Endodermal cell (in vitro differentiated cells): Measurements from ENCODE around the gene CUX1. TPM values are rescaled to one million over a fixed set of nuclear protein-coding genes. Genes with fewer than 3 reads are reported as not detected.

Experiments
- DNase-seq: peaks from one replicate; pipeline ENCODE4 v3.0.0-alpha.2; 2017
- H3K27ac ChIP-seq: 2 replicates; pipeline ENCODE4 v1.5.1; 2013; ENCODE audit warnings: mild to moderate bottlenecking, low read depth, low read length, moderate library complexity
- H3K27me3 ChIP-seq: 2 replicates; pipeline ENCODE4 v1.6.1; 2013; ENCODE audit warnings: mild to moderate bottlenecking, low read length, moderate library complexity; ENCODE audit not compliant: insufficient read depth, control insufficient read depth, poor library complexity, severe bottlenecking
- H3K36me3 ChIP-seq: 2 replicates; pipeline ENCODE4 v1.7.0; 2013; ENCODE audit warnings: mild to moderate bottlenecking, low read length, moderate library complexity; ENCODE audit not compliant: control insufficient read depth, insufficient read depth
- H3K4me1 ChIP-seq: one replicate; pipeline ENCODE4 v1.7.0; 2013; ENCODE audit warnings: low read length; ENCODE audit not compliant: control insufficient read depth, insufficient read depth
- H3K4me3 ChIP-seq: 2 replicates; pipeline ENCODE4 v1.5.1; 2013; ENCODE audit warnings: mild to moderate bottlenecking, low read length, moderate library complexity
- H3K9ac ChIP-seq: 2 replicates; pipeline ENCODE4 v1.6.1; 2013; ENCODE audit warnings: mild to moderate bottlenecking, low read length, moderate library complexity; ENCODE audit not compliant: poor library complexity, severe bottlenecking; ENCODE audit errors: extremely low read depth
- H3K9me3 ChIP-seq: 2 replicates; pipeline ENCODE4 v1.6.1; 2013; ENCODE audit warnings: mild to moderate bottlenecking, low read length, moderate library complexity; ENCODE audit not compliant: control insufficient read depth
- H3K27ac Mint-ChIP-seq: 2 replicates; pipeline ENCODE4 v1.8.0; 2020; ENCODE audit warnings: mixed read lengths
- H3K27me3 Mint-ChIP-seq: 2 replicates; pipeline ENCODE4 v1.8.0; 2021; ENCODE audit warnings: mild to moderate bottlenecking, mixed read lengths; ENCODE audit not compliant: insufficient read depth
- H3K36me3 Mint-ChIP-seq: 2 replicates; pipeline ENCODE4 v1.8.0; 2020; ENCODE audit warnings: low read depth, mixed read lengths
- H3K4me1 Mint-ChIP-seq: 2 replicates; pipeline ENCODE4 v1.8.0; 2020; ENCODE audit warnings: mixed read lengths
- H3K4me3 Mint-ChIP-seq: 2 replicates; pipeline ENCODE4 v1.8.0; 2020; ENCODE audit warnings: mild to moderate bottlenecking, moderate library complexity, mixed read lengths
- H3K9me3 Mint-ChIP-seq: 2 replicates; pipeline ENCODE4 v1.8.0; 2020; ENCODE audit warnings: mild to moderate bottlenecking, mixed read lengths
- WGBS, 2 experiments: methylation state at CpG; one replicate each; pipeline versions ENCODE4 v1.1.5 to v1.1.7; 2013; ENCODE audit warnings: missing lambda C conversion rate in 2 of 2, mixed read lengths in 1 of 2; ENCODE audit not compliant: insufficient coverage in 1 of 2, insufficient read length in 1 of 2; 5-methylcytosine and 5-hydroxymethylcytosine counted together
- total RNA-seq, 2 donors: library from RNA; stranded (reverse); fragmentation: NEBNext Ultra II Directional in 1 of 2; extraction: Animal tissue kit (Norgen Biotek cat#: 25700) in 1 of 2; gene quantifications; 2 replicates in 1 of 2; 3 replicates in 1 of 2; pipeline ENCODE4 v1.2.1, GENCODE V29; 2021
- TF ChIP-seq, protein P1 (sequence below): fragments of 200-600 bp; sonication (generic); conservative IDR thresholded peaks from 2 replicates; pipeline ENCODE4 v1.5.0; 2021; ENCODE audit warnings: antibody characterized with exemption, mild to moderate bottlenecking

Gene CUX1
- total RNA-seq, 2 donors from 2014 or later, result 85.1 to 108 TPM

DNA sequence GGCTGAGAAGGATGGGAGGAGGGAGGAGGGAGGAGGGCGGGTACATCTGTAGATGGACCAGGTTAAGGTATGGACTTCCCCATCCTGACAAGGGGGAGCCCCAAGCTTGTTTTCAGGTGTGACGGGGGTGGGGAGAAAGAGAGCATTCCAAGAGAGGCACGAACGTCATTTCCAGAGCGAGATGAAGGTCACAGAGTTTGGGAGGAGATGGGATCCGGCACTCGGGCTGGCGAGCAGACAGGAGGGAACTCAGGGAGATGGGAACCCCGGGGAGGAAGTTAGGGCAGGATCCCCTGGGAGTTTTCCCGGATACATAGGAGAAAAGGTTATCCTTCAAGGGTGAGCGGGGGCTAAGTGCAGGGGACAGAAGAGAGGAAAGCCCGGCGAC is 118.8 kb downstream of the CUX1 start:
- H3K9me3 Mint-ChIP-seq, result peaks cover 5% of the 10 kb centered on the region
- H3K27ac Mint-ChIP-seq, result peak overlapping the region; percentile 96
- peaks cover 11% of the 10 kb centered on the region for H3K36me3 Mint-ChIP-seq
- peak; percentile 89 for DNase-seq
- H3K36me3 ChIP-seq, result peaks cover 13% of the 10 kb centered on the region
- peak overlapping the region; percentile 54 for H3K9ac ChIP-seq
- H3K27me3 ChIP-seq, result no peaks in the 10 kb centered on the region
- 21 to 22% methylated on average over 3 to 13 of the region's 13 CpGs for WGBS, 2 experiments
- H3K4me3 Mint-ChIP-seq, result peak overlapping the region; percentile 45
- H3K9me3 ChIP-seq, result no peaks in the 10 kb centered on the region
- H3K4me3 ChIP-seq, result no peak overlapping the region
- no peaks in the 10 kb centered on the region for H3K27me3 Mint-ChIP-seq
- TF ChIP-seq, protein P1, sequence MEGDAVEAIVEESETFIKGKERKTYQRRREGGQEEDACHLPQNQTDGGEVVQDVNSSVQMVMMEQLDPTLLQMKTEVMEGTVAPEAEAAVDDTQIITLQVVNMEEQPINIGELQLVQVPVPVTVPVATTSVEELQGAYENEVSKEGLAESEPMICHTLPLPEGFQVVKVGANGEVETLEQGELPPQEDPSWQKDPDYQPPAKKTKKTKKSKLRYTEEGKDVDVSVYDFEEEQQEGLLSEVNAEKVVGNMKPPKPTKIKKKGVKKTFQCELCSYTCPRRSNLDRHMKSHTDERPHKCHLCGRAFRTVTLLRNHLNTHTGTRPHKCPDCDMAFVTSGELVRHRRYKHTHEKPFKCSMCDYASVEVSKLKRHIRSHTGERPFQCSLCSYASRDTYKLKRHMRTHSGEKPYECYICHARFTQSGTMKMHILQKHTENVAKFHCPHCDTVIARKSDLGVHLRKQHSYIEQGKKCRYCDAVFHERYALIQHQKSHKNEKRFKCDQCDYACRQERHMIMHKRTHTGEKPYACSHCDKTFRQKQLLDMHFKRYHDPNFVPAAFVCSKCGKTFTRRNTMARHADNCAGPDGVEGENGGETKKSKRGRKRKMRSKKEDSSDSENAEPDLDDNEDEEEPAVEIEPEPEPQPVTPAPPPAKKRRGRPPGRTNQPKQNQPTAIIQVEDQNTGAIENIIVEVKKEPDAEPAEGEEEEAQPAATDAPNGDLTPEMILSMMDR, result no peak
- H3K4me1 ChIP-seq, result peaks cover 39% of the 10 kb centered on the region
- peak overlapping the region; percentile 72 for H3K27ac ChIP-seq
- peaks cover 73% of the 10 kb centered on the region for H3K4me1 Mint-ChIP-seq

DNA sequence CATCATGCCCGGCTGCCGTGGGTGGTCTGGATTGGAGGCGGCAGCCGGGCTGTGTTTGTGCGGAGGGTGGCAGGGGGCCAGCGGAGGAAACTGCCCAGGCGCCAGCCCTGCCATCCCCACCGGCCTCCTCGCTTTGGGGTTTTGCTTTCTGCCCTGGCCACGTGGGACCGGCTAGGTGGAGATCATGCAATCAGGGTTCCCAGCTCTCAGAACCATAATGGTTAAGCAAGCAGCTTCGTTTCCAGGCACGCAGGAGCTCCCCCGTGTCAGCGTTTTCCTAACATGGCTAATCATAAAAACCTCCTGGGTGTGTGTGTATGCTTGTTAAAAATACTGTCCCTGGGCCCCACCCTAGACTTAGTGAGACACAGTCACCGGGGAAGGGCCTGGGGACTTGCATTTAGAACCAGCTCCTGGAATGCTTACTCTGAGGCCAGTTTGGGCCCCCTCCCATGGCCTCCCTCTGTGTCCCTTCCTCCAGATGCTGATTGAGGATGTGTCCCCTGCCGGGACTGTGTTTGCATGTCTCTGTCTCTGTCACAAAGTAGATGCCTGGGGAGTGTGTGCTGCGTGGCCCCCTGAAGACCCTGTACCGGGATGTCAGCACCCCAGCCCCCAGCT is 119.3 kb downstream of the CUX1 start:
- Histone ChIP-seq H3K4me3 (peak overlapping the region; percentile 34), H3K9ac (peak overlapping the region; percentile 54)
- WGBS, 2 experiments, result 6 to 12% methylated on average over 11 to 19 of the region's 19 CpGs

DNA sequence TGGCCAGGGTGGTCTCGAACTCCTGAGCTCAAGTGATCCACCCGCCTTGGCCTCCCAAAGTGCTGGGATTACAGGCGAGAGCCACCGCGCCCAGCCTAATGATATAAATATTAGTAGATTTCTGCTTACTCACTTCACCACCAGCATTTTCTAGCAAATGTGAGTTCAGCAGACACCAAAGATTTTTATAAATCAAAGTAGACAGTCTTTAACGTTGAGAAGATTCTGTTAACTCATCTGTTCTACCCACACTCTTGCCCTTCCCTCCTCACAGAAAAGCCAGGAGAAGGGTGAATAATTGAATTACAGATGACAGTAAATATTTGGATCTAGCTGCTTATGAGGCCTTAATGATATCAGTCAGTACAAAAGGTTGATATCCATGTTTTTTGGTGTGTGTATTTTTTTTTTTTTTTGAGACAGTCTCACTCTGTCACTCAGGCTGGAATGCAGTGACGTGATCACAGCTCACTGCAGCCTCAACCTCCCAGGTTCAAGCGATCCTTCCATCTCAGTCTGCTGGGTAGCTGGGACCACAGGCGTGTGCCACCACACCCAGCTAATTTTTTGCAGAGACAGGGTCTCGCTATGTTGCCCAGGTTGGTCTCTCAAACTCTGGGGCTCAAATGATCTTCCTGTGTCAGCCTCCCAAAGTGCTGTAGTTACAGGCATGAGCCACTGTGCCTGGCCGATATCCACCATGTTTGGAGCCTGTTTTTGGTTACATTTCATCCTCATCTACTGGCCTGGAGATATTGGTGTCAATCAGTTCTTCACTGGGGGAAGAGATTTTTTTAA is 120.5 kb downstream of the CUX1 start:
- 85 to 93% methylated on average over 5 to 11 of the region's 11 CpGs for WGBS, 2 experiments
- peaks cover 11% of the 10 kb centered on the region for H3K36me3 Mint-ChIP-seq
- H3K9me3 Mint-ChIP-seq, result peaks cover 5% of the 10 kb centered on the region
- no peaks in the 10 kb centered on the region for H3K27me3 ChIP-seq
- H3K36me3 ChIP-seq, result peaks cover 13% of the 10 kb centered on the region
- no peak overlapping the region for H3K4me3 ChIP-seq
- DNase-seq, result no peak
- no peak overlapping the region for H3K27ac ChIP-seq
- H3K4me1 Mint-ChIP-seq, result peaks cover 68% of the 10 kb centered on the region
- H3K27me3 Mint-ChIP-seq, result no peaks in the 10 kb centered on the region
- TF ChIP-seq, protein P1, result no peak
- H3K27ac Mint-ChIP-seq, result peak overlapping the region; percentile 96
- no peak overlapping the region for H3K9ac ChIP-seq
- peaks cover 42% of the 10 kb centered on the region for H3K4me1 ChIP-seq
- no peak overlapping the region for H3K4me3 Mint-ChIP-seq
- no peaks in the 10 kb centered on the region for H3K9me3 ChIP-seq

More for the DNA sequence above, 119.3 kb downstream of the CUX1 start:
- Mint-ChIP-seq H3K4me1 (peaks cover 74% of the 10 kb centered on the region), H3K4me3 (peak overlapping the region; percentile 45), H3K27me3 (no peaks in the 10 kb centered on the region), H3K9me3 (peaks cover 5% of the 10 kb centered on the region), H3K36me3 (peaks cover 11% of the 10 kb centered on the region), H3K27ac (peak overlapping the region; percentile 96)
- TF ChIP-seq, protein P1, result no peak
- Histone ChIP-seq H3K9me3 (no peaks in the 10 kb centered on the region), H3K36me3 (peaks cover 13% of the 10 kb centered on the region), H3K4me1 (peaks cover 44% of the 10 kb centered on the region), H3K27me3 (no peaks in the 10 kb centered on the region), H3K27ac (peak overlapping the region; percentile 72)
- DNase-seq, result peak; percentile 97
